ENCODE data around the gene CRYBA4. TPM values are rescaled to one million over a fixed set of nuclear protein-coding genes. Genes with fewer than 3 reads are reported as not detected.

Gene CRYBA4
- total and polyA plus RNA-seq, 7 donors: not detected

DNA sequence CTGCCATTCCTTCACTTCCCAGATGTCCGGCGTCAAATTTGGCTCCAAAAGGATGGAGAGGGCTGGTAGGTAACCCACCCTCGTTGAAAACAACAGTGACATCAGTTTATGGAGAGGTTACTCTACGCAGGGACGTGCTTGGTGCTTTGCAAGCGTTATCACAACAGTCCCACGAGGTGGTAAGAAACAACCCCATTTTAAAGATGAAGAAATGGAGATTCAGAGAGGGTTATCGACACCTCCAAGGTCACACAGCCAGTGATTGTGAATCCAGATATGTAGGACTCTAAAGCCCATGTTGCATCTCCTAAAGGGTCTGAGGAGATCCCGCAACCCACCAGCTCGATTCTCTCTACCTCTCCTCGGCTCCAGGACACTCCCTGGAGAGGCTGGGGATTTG is 36.4 kb downstream of the CRYBA4 start:
- Histone ChIP-seq H3K4me3 (peak overlapping the region; percentile 53), H3K4me1 (peaks cover 23% of the 10 kb centered on the region), H3K27me3 (ENCODE audit: insufficient read depth in 3 of 3, low read length in 2 of 3) (peaks cover 0 to 58% (median 11%) of the 10 kb centered on the region in 3 donors), H3K9me3 (no peaks in the 10 kb centered on the region), H3K36me3 (ENCODE audit: insufficient read depth in 1 of 2, low read depth in 1 of 2) (no peaks in the 10 kb centered on the region), H3K27ac (no peak overlapping the region)
- intact Hi-C loops (cut with DNase I): no loop called here
- ATAC-seq (peak in 1 of 4 donors; percentile 7), DNase-seq (no peak)
- 5 to 6% (median 5%) methylated on average over 11 of the region's 11 CpGs for WGBS, 3 donors
- TF ChIP-seq, protein P1, sequence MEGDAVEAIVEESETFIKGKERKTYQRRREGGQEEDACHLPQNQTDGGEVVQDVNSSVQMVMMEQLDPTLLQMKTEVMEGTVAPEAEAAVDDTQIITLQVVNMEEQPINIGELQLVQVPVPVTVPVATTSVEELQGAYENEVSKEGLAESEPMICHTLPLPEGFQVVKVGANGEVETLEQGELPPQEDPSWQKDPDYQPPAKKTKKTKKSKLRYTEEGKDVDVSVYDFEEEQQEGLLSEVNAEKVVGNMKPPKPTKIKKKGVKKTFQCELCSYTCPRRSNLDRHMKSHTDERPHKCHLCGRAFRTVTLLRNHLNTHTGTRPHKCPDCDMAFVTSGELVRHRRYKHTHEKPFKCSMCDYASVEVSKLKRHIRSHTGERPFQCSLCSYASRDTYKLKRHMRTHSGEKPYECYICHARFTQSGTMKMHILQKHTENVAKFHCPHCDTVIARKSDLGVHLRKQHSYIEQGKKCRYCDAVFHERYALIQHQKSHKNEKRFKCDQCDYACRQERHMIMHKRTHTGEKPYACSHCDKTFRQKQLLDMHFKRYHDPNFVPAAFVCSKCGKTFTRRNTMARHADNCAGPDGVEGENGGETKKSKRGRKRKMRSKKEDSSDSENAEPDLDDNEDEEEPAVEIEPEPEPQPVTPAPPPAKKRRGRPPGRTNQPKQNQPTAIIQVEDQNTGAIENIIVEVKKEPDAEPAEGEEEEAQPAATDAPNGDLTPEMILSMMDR (IDR thresholded peaks at IDR 0.05): no peak

DNA sequence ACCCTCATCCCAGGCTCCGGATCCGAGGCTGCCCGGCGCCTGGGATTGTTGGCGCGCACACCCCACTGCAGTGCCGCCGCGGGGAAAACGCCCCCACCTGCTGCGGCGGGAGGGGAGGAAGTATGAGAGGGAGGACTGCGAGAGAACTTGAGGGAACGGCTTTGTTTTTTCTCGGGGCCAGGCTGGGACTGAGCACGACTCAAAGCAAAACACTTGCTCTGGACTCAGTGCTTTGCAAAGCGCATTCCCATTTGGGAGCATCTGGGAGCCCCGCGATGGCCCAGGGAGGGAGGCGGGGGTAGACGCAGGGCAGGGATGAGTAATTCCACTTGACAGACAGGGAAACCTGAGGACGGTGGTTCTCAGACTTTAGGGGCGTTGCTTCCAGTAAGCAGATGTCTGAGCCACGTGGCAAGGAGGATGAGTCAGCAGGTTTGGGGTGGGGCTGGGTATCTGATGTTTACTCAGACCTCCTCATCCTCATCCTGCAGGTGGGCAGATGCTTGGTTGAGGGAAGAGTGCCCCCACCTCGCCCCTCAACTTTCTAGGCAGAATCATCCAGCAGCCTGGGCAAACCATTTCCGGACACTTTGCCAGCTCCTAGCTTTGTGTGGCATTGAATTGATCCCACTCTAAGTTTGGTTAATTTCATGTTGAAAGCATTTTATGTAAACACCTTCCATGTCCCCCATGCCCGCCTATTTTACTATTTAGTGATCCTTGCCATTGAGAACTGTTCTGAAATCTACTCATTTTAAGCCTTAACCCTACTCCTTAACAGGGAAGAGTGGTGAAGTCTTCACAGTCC is 37.1 kb downstream of the CRYBA4 start:
- DNase-seq: peak; percentile 45 to 71
- 3% methylated on average over 27 of the region's 27 CpGs for WGBS, 3 donors

DNA sequence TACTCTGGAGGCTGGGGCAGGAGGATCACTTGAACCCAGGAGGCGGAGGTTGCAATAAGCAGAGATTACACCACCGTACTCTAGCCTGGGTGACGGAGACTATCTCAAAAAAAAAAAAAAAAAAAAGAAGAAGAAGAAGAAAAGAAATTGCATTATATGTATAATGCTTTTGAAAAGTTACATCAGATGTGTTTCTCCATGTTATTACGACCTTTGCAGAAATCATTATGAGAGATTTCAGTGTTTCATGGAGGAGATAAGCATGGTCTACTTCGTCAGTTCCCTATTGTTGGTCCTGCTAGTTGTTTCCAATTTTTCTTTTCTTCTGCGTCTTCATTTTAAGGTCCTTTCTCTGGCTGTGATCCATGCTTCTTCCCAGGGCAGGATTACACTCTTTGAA is 38.6 kb downstream of the CRYBA4 start:
- Histone ChIP-seq H3K27me3 (ENCODE audit: insufficient read depth in 3 of 3, low read length in 2 of 3) (peaks cover 0 to 61% (median 14%) of the 10 kb centered on the region in 3 donors), H3K9me3 (no peaks in the 10 kb centered on the region), H3K4me1 (peaks cover 23% of the 10 kb centered on the region), H3K27ac (no peak overlapping the region), H3K36me3 (ENCODE audit: insufficient read depth in 1 of 2, low read depth in 1 of 2) (no peaks in the 10 kb centered on the region), H3K4me3 (no peak overlapping the region)
- no peak for ATAC-seq
- DNase-seq: no peak
- TF ChIP-seq, protein P1 (IDR thresholded peaks at IDR 0.05): no peak
- WGBS, 3 donors: 83 to 87% (median 86%) methylated on average over 6 of the region's 6 CpGs
- intact Hi-C loops (cut with DNase I): loop anchor here in 1 of 2 donors (10.0 kb wide), 1 partner anchor 266 kb away; no protein-coding TSS in a partner anchor

More for the DNA sequence above, 37.1 kb downstream of the CRYBA4 start:
- H3K27me3 ChIP-seq (ENCODE audit: insufficient read depth in 3 of 3, low read length in 2 of 3): peaks cover 0 to 55% (median 14%) of the 10 kb centered on the region in 3 donors
- no peaks in the 10 kb centered on the region for H3K36me3 ChIP-seq (ENCODE audit: insufficient read depth in 1 of 2, low read depth in 1 of 2)
- no peak overlapping the region for H3K27ac ChIP-seq
- peak; percentile 92 to 97 (median 95) for ATAC-seq
- intact Hi-C loops (cut with DNase I): no loop called here
- TF ChIP-seq, protein P1 (IDR thresholded peaks at IDR 0.05): no peak
- H3K9me3 ChIP-seq: no peaks in the 10 kb centered on the region
- peaks cover 23% of the 10 kb centered on the region for H3K4me1 ChIP-seq
- peak overlapping the region; percentile 53 for H3K4me3 ChIP-seq

DNA sequence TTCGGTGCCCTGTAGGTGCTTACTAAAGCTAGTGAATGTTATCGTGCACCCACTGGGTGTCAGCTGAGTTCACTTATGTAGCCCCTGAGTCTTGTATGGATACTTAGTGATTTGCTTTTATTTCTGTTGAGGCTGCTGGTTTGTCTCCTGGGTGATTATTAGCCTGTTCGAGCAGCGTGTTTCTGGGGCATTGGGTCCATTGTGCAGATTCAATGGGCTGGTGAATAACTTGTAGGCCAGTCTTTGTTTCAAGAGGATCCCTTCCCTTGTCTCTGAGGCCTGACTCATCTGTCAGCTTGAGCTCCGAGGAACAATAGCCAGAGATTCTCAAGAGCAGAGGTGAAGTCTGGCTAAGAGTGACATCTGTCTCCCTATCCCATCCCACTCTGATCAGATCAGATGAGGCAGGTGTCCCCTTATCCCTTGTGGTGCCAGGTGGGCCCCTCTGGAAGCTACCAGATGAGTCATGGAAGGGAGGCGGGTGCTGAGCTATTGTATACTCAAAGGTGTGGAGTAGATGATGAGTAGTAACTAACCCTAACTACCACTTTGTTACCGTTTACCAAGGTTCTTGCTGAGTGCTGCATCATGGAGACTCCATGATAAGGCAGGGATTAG is 39.3 kb downstream of the CRYBA4 start:
- intact Hi-C loops (cut with DNase I): loop anchor here in 1 of 2 donors (10.0 kb wide), 1 partner anchor 266 kb away; no protein-coding TSS in a partner anchor
- Histone ChIP-seq H3K27me3 (ENCODE audit: insufficient read depth in 3 of 3, low read length in 2 of 3) (peaks cover 0 to 54% (median 11%) of the 10 kb centered on the region in 3 donors), H3K9me3 (no peaks in the 10 kb centered on the region), H3K36me3 (ENCODE audit: insufficient read depth in 1 of 2, low read depth in 1 of 2) (no peaks in the 10 kb centered on the region), H3K4me1 (peaks cover 23% of the 10 kb centered on the region), H3K27ac (no peak overlapping the region), H3K4me3 (no peak overlapping the region)
- TF ChIP-seq, protein P1 (IDR thresholded peaks at IDR 0.05): no peak
- 83 to 85% (median 85%) methylated on average over 7 of the region's 7 CpGs for WGBS, 3 donors
- no peak for ATAC-seq
- DNase-seq: no peak

Data from psoas muscle (tissue), 8 donors.